Measurements from ENCODE around the gene SLC23A2.

DNA sequence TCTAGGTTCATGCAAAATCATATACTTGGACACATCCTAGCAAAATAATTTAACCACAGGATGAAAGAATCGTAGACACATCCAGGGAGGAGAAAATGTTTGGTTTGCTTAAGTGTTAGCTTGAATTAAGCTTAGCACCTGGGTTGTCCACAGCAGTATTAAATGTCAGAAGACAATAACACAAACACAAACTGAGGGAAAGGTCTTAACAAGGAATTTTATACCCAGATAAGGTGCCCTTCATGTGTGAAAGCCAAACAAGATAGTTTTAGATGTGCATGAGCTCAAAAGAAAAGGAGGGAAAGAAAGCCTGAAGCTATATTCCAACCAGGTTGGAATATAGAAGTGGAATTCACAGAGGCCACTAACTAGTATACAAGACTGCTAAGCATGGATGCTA is 49.1 kb downstream of the SLC23A2 start:
- no peak for TF ChIP-seq EZH2 (IDR thresholded peaks at IDR 0.05; ENCODE audit: insufficient read depth, poor library complexity, severe bottlenecking)
- TF ChIP-seq EZH2phosphoT487 (IDR thresholded peaks at IDR 0.05; ENCODE audit: insufficient read depth, low read depth): no peak
